Activated CD4-positive, alpha-beta T cell treated with anti-CD3 and anti-CD28 coated beads, Interleukin-2, amount 50 U/mL, for 16 hours (primary cell): ENCODE measurements around the gene ITGB1BP1.

ENCODE experiments used
- DNase-seq: peaks from one replicate; pipeline ENCODE4 v3.0.0-alpha.2; 2020

Gene ITGB1BP1

GRCh38 chr2:9377461-9378097 is 45.7 kb downstream of the ITGB1BP1 start:
- no peak for DNase-seq

DNA sequence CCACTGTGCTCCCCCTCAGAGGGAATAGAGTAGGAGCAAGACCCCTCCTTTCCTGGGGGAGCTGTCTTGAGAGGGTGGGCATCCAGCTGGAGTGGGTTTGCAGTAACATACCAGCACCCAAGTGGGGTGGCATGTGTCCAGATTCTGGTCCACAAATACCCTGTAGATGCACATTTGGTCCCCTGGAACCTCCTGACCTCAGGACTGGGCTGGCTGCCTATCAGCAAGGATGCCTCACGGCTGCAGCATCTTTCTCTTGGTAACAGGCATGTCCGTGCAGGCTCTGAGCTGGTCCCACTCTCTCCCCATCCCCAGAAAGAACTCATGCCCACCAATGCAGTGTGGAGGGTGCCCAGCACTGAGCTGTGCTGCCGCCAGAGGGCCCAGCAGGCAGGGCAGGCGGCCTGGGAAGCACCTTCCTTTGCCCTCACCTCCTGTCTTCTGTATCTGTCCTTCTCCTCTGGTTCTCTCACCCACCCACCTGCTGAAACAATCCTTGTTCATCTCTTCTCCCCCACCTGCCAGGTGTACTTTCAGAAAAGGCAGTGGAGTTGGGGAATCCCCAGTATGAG is 47.4 kb downstream of the ITGB1BP1 start:
- no peak for DNase-seq

GRCh38 chr2:9374071-9374730 is 49.1 kb downstream of the ITGB1BP1 start:
- no peak for DNase-seq

- no peak for DNase-seq
Observed at GRCh38 chr2:9373476-9373875, 49.9 kb downstream of the ITGB1BP1 start.

GRCh38 chr2:9373047-9373446 is 50.3 kb downstream of the ITGB1BP1 start:
- DNase-seq: no peak

DNA sequence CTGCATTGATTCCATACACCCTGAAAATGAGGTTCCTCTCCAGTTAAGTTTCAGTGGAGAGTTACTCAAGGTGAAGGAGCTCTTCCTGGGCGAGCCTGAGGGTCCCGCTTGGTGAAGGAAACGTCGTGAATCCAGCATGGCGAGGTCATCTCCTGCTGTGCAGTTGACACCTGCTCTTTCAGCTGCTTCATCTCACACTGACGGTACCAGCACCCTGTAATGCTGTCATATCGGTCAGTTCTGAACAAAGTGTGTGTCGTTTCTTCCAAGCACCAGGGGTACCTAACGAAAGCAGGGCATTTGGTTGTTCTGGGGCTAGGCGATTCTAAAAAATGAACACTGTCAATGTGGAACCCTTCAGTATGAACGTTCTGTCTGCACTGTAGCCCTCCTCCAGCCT is 52.6 kb downstream of the ITGB1BP1 start:
- no peak for DNase-seq

DNA sequence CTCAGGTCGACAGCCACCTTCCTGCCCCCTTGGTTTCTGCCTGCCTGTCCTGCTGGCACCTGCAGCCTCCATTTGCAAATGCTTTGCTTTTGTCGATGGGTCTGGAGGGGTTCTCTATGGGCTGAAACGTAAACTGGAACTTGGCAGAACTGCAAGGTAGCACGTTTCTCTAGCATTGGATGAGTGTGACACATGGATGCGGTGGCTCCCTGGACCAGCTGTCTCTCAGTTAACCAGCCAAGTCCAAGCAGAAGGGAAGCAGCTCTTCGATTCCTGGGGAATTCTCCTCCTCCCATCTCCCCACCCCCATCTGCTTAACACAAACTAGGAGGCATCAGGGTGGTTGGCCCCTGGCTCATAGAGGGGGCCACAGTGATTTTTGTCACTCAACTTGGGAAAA is 57.3 kb downstream of the ITGB1BP1 start:
- DNase-seq: no peak

DNA sequence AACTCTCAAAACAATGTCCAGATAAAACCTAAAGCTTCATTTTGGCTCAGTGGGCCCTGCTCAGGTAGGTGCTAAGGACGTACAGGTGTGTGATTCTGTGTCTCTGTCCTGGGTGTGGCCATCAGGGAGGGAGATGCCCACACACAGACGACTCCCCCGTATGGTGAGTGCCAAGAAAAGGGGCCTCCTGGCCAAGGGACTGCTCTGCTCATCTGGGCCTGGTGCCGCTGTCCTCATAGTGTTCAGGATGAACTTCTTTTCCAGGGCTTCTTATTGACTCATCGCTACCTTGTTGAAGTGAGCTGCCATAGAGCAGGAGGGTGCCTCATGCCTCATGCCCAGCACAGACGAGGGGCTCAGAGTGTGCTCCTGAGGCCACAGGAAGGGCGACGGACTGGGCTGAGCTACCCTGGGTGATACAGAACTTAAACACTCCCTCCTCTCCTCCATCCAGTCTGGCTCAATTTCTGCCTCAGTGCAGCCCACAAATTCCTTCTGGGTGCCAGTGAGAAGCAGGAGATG is 57.8 kb downstream of the ITGB1BP1 start:
- no peak for DNase-seq

- no peak for DNase-seq
Observed at GRCh38 chr2:9364791-9365497, 58.4 kb downstream of the ITGB1BP1 start.

DNA sequence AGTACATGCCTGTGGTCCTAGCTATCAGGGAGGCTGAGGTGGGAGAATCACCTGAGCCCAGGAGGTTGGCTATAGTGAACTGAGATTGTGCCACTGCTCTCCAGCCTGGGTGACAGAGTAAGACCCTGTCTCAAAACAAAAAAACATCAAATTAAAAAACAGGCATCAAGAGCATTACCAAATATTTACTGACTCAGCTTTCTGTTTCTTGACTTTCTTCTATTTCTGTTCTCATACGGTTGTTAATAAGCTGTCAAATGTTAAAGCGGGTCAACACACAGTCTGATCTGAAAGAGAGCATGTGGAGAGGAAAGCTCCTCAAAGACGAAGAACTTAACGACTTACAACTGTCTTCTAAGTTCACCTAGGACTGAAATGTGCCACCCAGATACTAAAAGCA is 59.0 kb downstream of the ITGB1BP1 start:
- no peak for DNase-seq

DNA sequence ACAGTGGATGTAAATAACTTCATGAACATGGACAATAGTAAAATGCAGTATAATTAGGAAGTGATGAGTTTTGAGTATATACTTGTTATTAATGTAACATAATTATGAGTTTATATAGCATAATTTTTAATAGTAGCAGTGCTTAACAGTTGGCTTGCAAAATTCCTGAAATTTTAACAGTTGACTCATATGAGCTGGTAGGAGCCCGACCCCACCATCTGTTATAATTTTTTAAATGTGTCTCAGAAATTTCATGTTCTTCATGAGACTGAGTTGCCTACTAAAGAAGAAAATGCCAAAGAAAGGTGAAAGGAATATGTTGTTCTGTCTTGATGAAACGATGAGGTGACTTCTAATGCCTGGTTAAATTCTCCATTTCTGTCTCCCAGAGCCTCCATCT is 62.6 kb downstream of the ITGB1BP1 start:
- no peak for DNase-seq

DNA sequence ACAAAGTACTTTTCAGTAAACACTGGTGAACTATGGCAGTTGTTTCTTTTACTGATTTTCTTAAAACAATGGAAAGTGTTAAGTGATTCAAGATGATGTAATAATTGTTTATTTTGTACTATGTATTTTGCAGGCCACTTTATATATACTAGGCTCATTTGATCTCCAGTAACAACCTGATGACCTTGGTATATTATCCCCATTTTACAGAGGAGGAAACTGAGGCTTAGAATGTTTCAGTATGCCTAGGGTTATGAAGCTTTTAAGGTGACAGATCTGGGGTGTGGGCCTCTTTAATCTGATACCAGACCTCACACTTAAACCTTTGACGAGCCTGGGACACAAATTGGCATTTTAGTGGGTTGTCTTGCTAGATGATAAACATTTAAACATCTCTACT is 63.2 kb downstream of the ITGB1BP1 start:
- no peak for DNase-seq

DNA sequence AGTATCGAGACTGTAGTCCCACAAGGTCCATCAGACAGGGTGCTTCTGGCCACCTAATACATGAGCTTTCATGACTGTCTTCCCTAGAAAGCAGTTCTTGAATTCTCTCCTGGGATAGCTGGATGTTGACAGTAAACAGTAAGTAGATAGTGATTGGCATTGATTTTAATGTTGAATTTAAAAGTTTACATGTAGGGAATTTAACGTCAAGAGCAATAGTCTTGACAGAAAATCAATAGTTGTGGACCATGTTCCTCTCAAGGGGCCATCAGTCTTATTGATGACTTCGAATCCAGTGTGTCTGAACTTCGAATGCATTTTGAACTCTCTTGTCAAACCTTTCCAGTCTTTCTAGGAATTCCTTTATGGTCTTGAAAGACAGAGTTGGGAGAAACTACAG is 63.9 kb downstream of the ITGB1BP1 start:
- no peak for DNase-seq

DNA sequence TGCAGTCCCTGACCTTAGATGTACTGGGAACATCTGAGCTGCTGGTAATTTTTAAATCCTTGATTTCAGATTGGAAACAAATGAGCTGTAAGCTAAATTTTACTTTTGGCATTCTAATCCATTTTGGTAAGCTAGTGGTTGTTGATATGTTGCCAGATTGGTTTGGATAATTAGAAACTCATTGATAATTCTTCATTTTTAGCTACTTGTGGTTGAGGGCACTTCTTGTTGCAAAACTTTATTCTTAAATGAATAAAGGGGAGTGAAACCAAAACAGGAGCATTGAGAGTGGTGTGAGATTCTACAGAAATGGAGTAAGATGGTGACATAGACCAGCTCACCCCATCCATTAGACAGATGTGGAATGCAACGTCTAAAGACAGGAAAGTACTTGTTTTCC is 64.5 kb downstream of the ITGB1BP1 start:
- DNase-seq: no peak

GRCh38 chr2:9356261-9356660 is 67.1 kb downstream of the ITGB1BP1 start:
- DNase-seq: no peak

GRCh38 chr2:9355716-9356115 is 67.6 kb downstream of the ITGB1BP1 start:
- no peak for DNase-seq

DNA sequence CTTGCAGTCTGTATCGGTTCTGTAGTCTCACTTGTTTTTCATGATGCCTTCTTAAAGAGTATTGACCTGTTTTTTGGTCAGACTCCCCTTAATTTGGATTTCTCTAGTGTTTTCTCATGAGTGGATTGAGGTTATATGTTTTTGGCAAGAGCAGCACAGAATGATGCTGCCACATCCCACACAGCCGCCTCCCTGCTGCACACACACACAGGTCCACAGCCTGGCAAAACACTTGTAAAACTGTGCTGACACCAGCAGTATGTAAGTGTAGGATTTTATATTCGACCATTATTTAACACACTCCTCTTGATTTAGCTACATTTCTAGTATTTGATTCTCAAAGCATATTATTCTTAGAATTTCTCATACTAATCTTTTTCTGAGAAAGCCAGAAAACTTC is 68.1 kb downstream of the ITGB1BP1 start:
- no peak for DNase-seq

- no peak for DNase-seq
Observed at GRCh38 chr2:9354318-9354717, 69.0 kb downstream of the ITGB1BP1 start.
